BLaER1 treated with 17β-estradiol and CSF1 and Interleukin-3, amounts not matched to agents 10 nM and 100 nM (cell line): ENCODE results near the gene OGDH.

ENCODE experiments used
- H3K27ac ChIP-seq, 11 experiments: shearing (Covaris generic); formaldehyde crosslinking; 2 replicates each; pipeline ENCODE4 v1.8.1; 2022
- H3K27me3 ChIP-seq, 11 experiments: shearing (Covaris generic); formaldehyde crosslinking; 2 replicates each; pipeline ENCODE4 v1.8.1; 2022
- H3K36me3 ChIP-seq, 11 experiments: shearing (Covaris generic); formaldehyde crosslinking; 2 replicates each; pipeline ENCODE4 v1.8.1; 2022
- H3K4me1 ChIP-seq, 10 experiments: shearing (Covaris generic); formaldehyde crosslinking; 2 replicates each; pipeline ENCODE4 v1.8.1; 2022
- H3K4me2 ChIP-seq, 11 experiments: shearing (Covaris generic); formaldehyde crosslinking; 2 replicates each; pipeline ENCODE4 v1.8.1; 2022
- H3K4me3 ChIP-seq, 10 experiments: shearing (Covaris generic); formaldehyde crosslinking; 2 replicates each; pipeline ENCODE4 v1.8.1; 2022
- H3K9ac ChIP-seq, 11 experiments: shearing (Covaris generic); formaldehyde crosslinking; 2 replicates each; pipeline ENCODE4 v1.8.1; 2022
- H3K9me3 ChIP-seq, 11 experiments: shearing (Covaris generic); formaldehyde crosslinking; replicated peaks in 1 of 11; 2 replicates each; pipeline ENCODE4 v1.8.1; 2022
- H4K20me1 ChIP-seq, 11 experiments: shearing (Covaris generic); formaldehyde crosslinking; 2 replicates each; pipeline ENCODE4 v1.8.1; 2022
- Cebpa-rat ChIP-seq, 11 experiments: shearing (Covaris generic); IDR thresholded peaks; 2 replicates each; pipeline ENCODE4 v1.8.1; 2022

OGDH gene

GRCh38 chr7:44678471-44679179, 72.2 kb downstream of the OGDH start:
- H3K9ac ChIP-seq = no peak overlapping the region
- no peak overlapping the region for H3K4me3 ChIP-seq
- H3K4me2 ChIP-seq = no peak overlapping the region
- H4K20me1 ChIP-seq = peaks cover 0 to 21% (median 0%) of the 10 kb centered on the region in 11 experiments; a peak in 1 of 22 replicates
- no peak for TF ChIP-seq Cebpa-rat (IDR thresholded peaks at IDR 0.05)
- no peaks in the 10 kb centered on the region for H3K4me1 ChIP-seq
- peaks cover 76 to 100% (median 95%) of the 10 kb centered on the region in 11 experiments for H3K36me3 ChIP-seq
- no peaks in the 10 kb centered on the region for H3K9me3 ChIP-seq
- H3K27me3 ChIP-seq = no peaks in the 10 kb centered on the region
- H3K27ac ChIP-seq = 0 out of 22 replicates have a peak overlapping the region, but pooled peaks of 1 of the 11 experiments have one; percentile 0

- H3K9ac ChIP-seq = no peak overlapping the region
- no peaks in the 10 kb centered on the region for H3K27me3 ChIP-seq
- H3K4me2 ChIP-seq = no peak overlapping the region
- no peaks in the 10 kb centered on the region for H3K9me3 ChIP-seq
- no peak for TF ChIP-seq Cebpa-rat (IDR thresholded peaks at IDR 0.05)
- peaks cover 0 to 7% (median 0%) of the 10 kb centered on the region in 10 experiments; a peak in 1 of 20 replicates for H3K4me1 ChIP-seq
- H3K27ac ChIP-seq = no peak overlapping the region
- peaks cover 54 to 100% (median 90%) of the 10 kb centered on the region in 11 experiments for H3K36me3 ChIP-seq
- H4K20me1 ChIP-seq = peaks cover 0 to 27% (median 0%) of the 10 kb centered on the region in 11 experiments; a peak in 1 of 22 replicates
- no peak overlapping the region for H3K4me3 ChIP-seq
These were observed 75.2 kb downstream of the OGDH start for GRCh38 chr7:44681645-44682044.

- peaks cover 0 to 6% (median 0%) of the 10 kb centered on the region in 11 experiments; a peak in 1 of 22 replicates for H4K20me1 ChIP-seq
- no peaks in the 10 kb centered on the region for H3K27me3 ChIP-seq
- no peak overlapping the region for H3K4me2 ChIP-seq
- no peaks in the 10 kb centered on the region for H3K9me3 ChIP-seq
- no peak for TF ChIP-seq Cebpa-rat (IDR thresholded peaks at IDR 0.05)
- no peak overlapping the region for H3K27ac ChIP-seq
- H3K36me3 ChIP-seq = peaks cover 60 to 100% (median 90%) of the 10 kb centered on the region in 11 experiments
- no peak overlapping the region for H3K4me3 ChIP-seq
- H3K9ac ChIP-seq = peak overlapping the region in 1 of 11 experiments; percentile 2; a peak in 1 of 22 replicates
- H3K4me1 ChIP-seq = peaks cover 0 to 11% (median 0%) of the 10 kb centered on the region in 10 experiments; a peak in 2 of 20 replicates
These were observed 79.3 kb downstream of the OGDH start for GRCh38 chr7:44685723-44686122.

- Histone ChIP-seq H3K27ac (no peak overlapping the region), H4K20me1 (peaks cover 0 to 6% (median 0%) of the 10 kb centered on the region in 11 experiments; a peak in 1 of 22 replicates), H3K27me3 (no peaks in the 10 kb centered on the region), H3K9me3 (no peaks in the 10 kb centered on the region), H3K4me3 (no peak overlapping the region), H3K9ac (no peak overlapping the region), H3K36me3 (peaks cover 62 to 100% (median 89%) of the 10 kb centered on the region in 11 experiments), H3K4me1 (peaks cover 0 to 18% (median 0%) of the 10 kb centered on the region in 10 experiments; a peak in 2 of 20 replicates), H3K4me2 (no peak overlapping the region)
- no peak for TF ChIP-seq Cebpa-rat (IDR thresholded peaks at IDR 0.05)
These were observed 83.0 kb downstream of the OGDH start for GRCh38 chr7:44689427-44689826.

GRCh38 chr7:44693641-44694313, 87.3 kb downstream of the OGDH start:
- Histone ChIP-seq H3K36me3 (peaks cover 89 to 100% (median 99%) of the 10 kb centered on the region in 11 experiments), H3K4me3 (no peak overlapping the region), H3K4me2 (no peak overlapping the region), H3K9ac (no peak overlapping the region), H3K27me3 (no peaks in the 10 kb centered on the region), H3K4me1 (peaks cover 0 to 11% (median 0%) of the 10 kb centered on the region in 10 experiments; a peak in 1 of 20 replicates), H3K27ac (no peak overlapping the region), H3K9me3 (peaks cover under 1 to 19% (median 11%) of the 10 kb centered on the region in 11 experiments; a peak in 19 of 22 replicates), H4K20me1 (peaks cover 0 to 4% (median 0%) of the 10 kb centered on the region in 11 experiments; a peak in 1 of 22 replicates)
- TF ChIP-seq Cebpa-rat (IDR thresholded peaks at IDR 0.05) = no peak

GRCh38 chr7:44694326-44694725, 87.9 kb downstream of the OGDH start:
- Histone ChIP-seq H3K4me1 (peaks cover 0 to 11% (median 0%) of the 10 kb centered on the region in 10 experiments; a peak in 1 of 20 replicates), H3K4me2 (no peak overlapping the region), H4K20me1 (peaks cover 0 to 4% (median 0%) of the 10 kb centered on the region in 11 experiments; a peak in 1 of 22 replicates), H3K9ac (no peak overlapping the region), H3K4me3 (no peak overlapping the region), H3K36me3 (peaks cover 89 to 100% (median 99%) of the 10 kb centered on the region in 11 experiments), H3K27me3 (no peaks in the 10 kb centered on the region), H3K27ac (no peak overlapping the region), H3K9me3 (peaks cover 6 to 24% (median 17%) of the 10 kb centered on the region in 11 experiments; a peak in 20 of 22 replicates)
- no peak for TF ChIP-seq Cebpa-rat (IDR thresholded peaks at IDR 0.05)

GRCh38 chr7:44694766-44695165, 88.3 kb downstream of the OGDH start:
- peaks cover 11 to 28% (median 21%) of the 10 kb centered on the region in 11 experiments; a peak in 20 of 22 replicates for H3K9me3 ChIP-seq
- no peak overlapping the region for H3K9ac ChIP-seq
- H3K27ac ChIP-seq = no peak overlapping the region
- no peak for TF ChIP-seq Cebpa-rat (IDR thresholded peaks at IDR 0.05)
- H3K27me3 ChIP-seq = no peaks in the 10 kb centered on the region
- H3K4me2 ChIP-seq = no peak overlapping the region
- no peak overlapping the region for H3K4me3 ChIP-seq
- peaks cover 0 to 4% (median 0%) of the 10 kb centered on the region in 11 experiments; a peak in 1 of 22 replicates for H4K20me1 ChIP-seq
- H3K4me1 ChIP-seq = peaks cover 0 to 11% (median 0%) of the 10 kb centered on the region in 10 experiments; a peak in 1 of 20 replicates
- peaks cover 89 to 100% (median 99%) of the 10 kb centered on the region in 11 experiments for H3K36me3 ChIP-seq

GRCh38 chr7:44695756-44696155, 89.3 kb downstream of the OGDH start:
- Histone ChIP-seq H3K9ac (no peak overlapping the region), H3K9me3 (peaks cover 11 to 35% (median 23%) of the 10 kb centered on the region in 11 experiments; a peak in 20 of 22 replicates), H4K20me1 (no peaks in the 10 kb centered on the region; a peak in 2 of 22 replicates), H3K4me3 (no peak overlapping the region), H3K4me1 (peaks cover 0 to 10% (median 7%) of the 10 kb centered on the region in 10 experiments; a peak in 10 of 20 replicates), H3K4me2 (no peak overlapping the region), H3K27ac (no peak overlapping the region), H3K27me3 (no peaks in the 10 kb centered on the region), H3K36me3 (peaks cover 89 to 100% (median 99%) of the 10 kb centered on the region in 11 experiments)
- TF ChIP-seq Cebpa-rat (IDR thresholded peaks at IDR 0.05) = no peak

- H3K9ac ChIP-seq = no peak overlapping the region
- H3K4me1 ChIP-seq = peaks cover 0 to 10% (median 7%) of the 10 kb centered on the region in 10 experiments; a peak in 9 of 20 replicates
- H3K4me2 ChIP-seq = no peak overlapping the region
- no peak overlapping the region for H3K27ac ChIP-seq
- H3K4me3 ChIP-seq = no peak overlapping the region
- H3K27me3 ChIP-seq = no peaks in the 10 kb centered on the region
- H3K9me3 ChIP-seq = peaks cover 11 to 35% (median 23%) of the 10 kb centered on the region in 11 experiments; a peak in 20 of 22 replicates
- H4K20me1 ChIP-seq = no peaks in the 10 kb centered on the region; a peak in 2 of 22 replicates
- H3K36me3 ChIP-seq = peaks cover 91 to 100% (median 99%) of the 10 kb centered on the region in 11 experiments
- TF ChIP-seq Cebpa-rat (IDR thresholded peaks at IDR 0.05) = no peak
These were observed 90.3 kb downstream of the OGDH start for GRCh38 chr7:44696728-44697127.
